HG02840 (cell line): ENCODE results near the gene LATS2.

ENCODE experiments used
- ATAC-seq: cut with Tn5 transposase; IDR thresholded peaks from one replicate; pipeline ENCODE4 v1.9.1; 2021; ENCODE audit warnings: mild to moderate bottlenecking, moderate library complexity, moderate number of reproducible peaks; ENCODE audit not compliant: unreplicated experiment, low FRiP score

LATS2 gene

GRCh38 chr13:21020176-21020575, 41.2 kb downstream of the LATS2 start:
- no peak for ATAC-seq

GRCh38 chr13:21018220-21018619, 43.2 kb downstream of the LATS2 start:
- ATAC-seq, result no peak

DNA sequence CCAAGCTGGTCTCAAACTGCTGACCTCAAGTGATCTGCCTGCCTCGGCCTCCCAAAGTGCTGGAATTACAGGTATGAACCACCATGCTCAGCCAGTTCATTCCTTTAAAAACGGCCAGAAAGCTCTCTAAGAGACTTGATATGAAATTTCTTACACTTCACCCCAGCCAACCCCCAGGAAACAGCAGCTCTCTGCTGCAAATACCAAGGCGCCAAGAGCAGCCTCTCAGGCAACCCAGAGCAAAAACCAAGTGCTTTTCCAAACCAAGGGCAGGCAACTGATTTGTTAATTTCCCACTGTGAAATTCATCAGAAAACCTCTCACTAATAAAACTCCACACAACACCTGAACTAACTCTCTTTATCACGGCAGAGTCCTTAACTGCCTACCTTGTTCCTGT, 44.9 kb downstream of the LATS2 start:
- no peak for ATAC-seq

DNA sequence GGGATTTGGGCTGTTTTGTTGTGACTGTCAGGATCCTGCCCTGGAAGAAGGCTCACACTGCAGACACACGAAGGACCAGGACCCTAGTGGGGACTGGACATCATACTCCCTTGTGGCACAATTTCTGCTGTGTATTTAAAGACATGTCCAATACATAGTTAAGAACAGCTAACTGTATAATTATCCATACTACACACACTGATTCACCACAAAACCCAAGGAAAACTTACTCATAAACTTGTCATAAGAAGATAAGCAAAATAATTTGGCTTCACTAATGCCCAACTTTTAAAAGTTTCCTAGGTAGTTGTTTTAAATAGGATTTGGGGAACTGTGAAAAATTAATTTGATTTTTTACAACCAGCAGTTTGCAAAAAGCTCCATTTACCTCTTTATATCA, 46.1 kb downstream of the LATS2 start:
- ATAC-seq, result no peak

GRCh38 chr13:21014502-21015170, 46.8 kb downstream of the LATS2 start:
- ATAC-seq, result no peak

GRCh38 chr13:21014139-21014501, 47.3 kb downstream of the LATS2 start:
- no peak for ATAC-seq

DNA sequence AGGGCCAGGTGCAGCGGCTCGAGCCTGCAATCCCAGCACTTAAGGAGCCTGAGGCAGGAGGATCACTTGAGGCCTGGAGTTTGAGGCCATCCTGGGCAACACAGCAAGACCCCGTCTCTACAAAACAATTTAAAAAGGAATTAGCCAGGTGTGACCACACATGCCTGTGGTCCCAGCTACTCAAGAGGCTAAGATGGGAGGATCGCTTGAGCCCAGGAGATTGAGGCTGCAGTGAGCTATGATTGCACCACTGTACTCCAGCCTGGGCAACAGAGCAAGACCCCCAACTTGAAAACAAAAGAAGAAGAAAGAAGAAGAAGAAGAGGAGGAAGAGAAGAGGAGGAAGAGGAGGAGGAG, 47.7 kb downstream of the LATS2 start:
- no peak for ATAC-seq

- ATAC-seq, result no peak
Observed at GRCh38 chr13:21012841-21013681, 48.3 kb downstream of the LATS2 start.

DNA sequence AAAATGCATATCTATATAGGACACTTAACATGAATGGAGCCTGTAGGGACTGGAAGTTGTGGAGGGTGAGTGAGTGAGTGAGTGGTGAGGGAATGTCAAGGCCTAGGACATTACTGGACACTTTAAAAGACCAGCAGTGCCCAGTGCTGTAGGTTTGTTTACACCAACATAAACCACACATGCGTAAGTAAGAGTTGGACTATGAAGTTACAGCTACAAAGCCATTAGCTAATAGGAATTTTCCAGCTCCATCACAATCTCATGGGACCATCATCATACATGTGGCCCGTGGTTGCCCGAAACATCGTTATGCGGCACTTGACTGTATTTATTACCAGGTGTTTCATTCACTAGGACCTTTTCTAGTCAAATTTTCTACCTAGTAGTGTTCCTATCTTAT, 49.2 kb downstream of the LATS2 start:
- ATAC-seq, result no peak

DNA sequence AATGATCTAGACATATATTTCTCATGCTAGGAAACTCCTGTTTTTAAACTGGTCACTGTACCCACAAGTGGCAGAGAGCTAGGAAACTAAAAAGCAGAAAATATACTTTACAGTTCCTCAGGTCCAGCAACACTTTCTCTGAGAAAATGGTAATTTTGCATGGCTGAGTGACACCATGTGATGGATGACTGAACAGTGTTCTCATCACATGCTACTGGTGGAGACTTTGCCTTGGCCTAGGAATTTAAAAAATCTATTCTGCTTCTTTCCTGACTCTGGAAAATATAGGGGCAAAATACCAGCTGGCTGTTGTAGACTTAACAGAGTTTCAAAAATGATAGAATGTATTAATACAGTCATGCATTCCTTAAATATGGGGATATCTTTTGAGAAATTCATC, 50.0 kb downstream of the LATS2 start:
- ATAC-seq, result no peak

DNA sequence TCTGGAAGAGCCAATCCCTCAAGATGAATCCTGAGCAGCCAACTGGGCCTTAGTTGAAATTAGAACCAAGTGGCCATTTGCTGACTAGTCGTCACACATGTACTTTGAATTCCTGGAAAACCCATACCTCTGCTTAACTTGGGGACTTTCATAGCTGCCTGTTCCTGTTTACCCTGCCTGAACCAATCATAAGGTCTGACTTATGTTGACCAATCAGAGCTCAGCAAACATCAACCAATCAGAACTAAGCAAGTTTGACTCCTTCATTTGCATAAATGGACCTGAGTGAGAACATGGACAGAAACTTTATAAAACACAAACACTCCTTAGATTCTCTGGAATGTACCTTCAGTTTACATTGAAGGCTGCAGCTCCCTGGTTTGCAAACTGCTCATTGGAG, 50.8 kb downstream of the LATS2 start:
- no peak for ATAC-seq

DNA sequence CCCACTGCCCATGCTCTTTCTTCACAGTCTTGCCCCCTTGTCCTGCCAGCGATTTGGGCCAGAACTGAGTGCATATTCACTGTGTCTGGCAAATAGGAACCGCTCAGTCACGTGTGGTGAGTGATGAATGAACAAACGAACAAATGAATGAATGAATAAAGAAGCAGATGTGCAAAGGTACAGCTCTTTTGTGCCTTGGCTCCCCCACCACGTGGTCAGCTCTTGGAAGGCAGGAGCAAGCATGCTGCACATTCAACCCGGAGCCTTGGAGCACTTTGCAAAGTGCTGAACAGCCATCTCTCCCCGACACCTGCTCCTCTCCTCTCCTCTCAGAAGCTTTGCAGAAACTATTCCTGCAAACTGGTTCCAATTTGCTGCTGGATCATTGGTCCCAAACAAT, 52.4 kb downstream of the LATS2 start:
- no peak for ATAC-seq

- no peak for ATAC-seq
Observed at GRCh38 chr13:21008026-21008425, 53.4 kb downstream of the LATS2 start.

DNA sequence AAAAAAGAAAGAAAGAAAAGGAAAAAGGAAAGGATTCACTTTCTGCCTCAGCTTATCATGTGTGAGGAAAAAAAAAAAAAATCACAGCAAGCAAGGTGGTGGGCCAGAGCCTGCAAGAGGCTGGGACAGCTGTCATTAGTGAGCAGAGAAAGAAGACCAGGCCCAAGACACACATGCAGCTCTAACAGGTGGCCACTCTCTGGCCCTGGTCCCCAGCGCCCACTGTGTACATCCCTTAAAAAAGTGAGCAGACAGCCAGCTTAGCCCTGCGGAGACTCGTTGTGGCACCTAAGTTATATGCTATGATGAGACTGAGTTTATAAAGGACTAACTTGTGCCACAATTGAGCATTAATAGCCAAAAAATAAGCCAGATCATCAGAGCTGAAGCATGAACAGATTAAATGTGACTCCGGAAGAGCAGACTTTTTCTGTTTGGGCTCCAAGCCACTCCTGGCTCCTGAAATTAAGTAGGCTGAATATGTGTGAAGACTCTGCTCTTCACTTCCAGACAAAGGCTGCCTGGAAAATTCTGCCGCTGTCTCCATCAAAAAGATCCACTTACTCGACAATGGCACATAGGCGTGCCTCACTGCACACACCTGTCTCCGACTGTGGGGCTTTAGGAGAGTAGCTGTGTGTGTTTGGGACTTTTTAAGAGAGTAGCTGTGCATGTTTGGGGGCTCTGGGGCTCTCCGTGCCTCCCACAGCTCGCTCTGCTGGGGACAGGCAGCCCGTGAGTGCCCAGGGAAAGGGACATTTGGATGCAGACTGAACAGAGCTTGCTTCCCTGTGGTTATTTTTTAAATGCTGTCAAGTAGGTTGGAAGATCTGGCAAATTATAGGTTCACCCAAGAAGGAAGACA, 55.0 kb downstream of the LATS2 start:
- ATAC-seq, result no peak

DNA sequence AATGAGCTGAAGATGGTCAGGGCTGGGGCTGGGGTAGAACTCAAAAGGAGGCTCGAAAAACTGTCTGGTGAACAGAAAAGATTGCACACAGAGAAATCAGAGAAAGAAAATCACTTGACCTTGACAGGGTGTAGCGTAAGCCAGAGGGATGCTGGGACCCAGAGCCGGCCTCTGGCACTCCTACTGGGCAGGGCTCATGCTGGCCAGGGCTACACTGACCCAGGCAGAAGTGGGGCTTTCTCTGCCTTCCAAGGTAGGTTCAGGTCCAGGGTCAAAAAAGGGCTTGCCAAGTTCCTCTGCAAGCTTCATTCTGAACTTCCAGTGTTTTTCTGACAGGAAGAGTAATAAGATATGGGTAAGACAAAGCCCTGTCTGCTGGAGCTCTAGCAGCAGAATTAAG, 56.2 kb downstream of the LATS2 start:
- ATAC-seq, result no peak

DNA sequence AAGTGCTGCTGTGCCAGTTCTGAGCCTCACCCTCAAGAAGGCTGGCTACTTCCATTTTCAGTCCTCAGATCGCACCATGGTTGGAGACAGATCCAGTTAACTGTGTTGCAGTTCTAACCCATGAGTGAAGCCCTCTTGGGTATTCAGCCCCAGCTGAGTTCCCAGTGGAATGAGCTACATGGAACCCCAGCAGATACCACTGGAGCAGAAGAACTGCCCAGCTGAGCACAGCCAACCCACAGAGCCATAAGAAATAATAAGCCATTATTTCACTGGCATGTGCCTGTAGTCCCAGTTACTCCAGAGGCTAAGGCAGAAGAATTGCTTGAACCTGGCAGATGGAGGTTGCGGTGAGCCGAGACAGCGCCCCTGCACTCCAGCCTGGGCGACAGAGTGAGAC, 59.9 kb downstream of the LATS2 start:
- no peak for ATAC-seq

GRCh38 chr13:21000647-21001046, 60.7 kb downstream of the LATS2 start:
- no peak for ATAC-seq

DNA sequence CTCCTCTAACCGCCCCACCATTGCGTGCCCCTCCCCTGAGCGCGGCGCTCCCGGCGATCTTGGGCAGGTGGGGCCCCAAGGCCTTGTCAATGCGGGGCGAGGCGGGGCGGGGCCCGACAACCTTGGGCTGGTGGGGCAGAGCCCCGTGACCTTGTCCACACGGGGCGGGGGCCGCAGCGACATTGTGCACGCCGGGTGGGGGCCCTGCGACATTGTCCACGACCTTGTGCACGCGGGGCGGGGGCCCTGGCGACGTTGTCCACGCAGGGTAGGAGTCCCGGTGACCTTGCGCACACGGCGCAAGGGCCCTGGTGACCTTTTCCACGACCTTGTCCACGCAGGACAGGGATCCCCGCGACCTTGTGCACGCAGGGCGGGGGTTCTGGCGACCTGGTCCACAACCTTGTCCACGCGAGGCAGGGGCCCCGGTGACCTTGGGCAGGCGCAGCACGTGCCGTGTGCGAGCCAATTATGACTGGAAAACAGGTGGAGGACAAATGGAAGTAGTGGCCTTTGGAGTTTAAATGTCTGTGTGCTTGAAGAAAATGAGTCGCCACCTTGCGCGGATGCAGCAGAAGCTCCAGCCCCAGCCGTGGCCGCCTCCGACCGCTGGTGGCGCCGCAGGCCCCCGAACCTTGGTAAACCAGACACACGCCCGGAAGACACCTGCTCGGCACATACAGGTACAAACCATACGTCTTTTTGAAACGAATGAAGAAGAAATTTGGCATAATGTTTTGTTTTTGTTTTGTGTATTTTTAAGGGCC, 62.6 kb downstream of the LATS2 start:
- ATAC-seq, result no peak

DNA sequence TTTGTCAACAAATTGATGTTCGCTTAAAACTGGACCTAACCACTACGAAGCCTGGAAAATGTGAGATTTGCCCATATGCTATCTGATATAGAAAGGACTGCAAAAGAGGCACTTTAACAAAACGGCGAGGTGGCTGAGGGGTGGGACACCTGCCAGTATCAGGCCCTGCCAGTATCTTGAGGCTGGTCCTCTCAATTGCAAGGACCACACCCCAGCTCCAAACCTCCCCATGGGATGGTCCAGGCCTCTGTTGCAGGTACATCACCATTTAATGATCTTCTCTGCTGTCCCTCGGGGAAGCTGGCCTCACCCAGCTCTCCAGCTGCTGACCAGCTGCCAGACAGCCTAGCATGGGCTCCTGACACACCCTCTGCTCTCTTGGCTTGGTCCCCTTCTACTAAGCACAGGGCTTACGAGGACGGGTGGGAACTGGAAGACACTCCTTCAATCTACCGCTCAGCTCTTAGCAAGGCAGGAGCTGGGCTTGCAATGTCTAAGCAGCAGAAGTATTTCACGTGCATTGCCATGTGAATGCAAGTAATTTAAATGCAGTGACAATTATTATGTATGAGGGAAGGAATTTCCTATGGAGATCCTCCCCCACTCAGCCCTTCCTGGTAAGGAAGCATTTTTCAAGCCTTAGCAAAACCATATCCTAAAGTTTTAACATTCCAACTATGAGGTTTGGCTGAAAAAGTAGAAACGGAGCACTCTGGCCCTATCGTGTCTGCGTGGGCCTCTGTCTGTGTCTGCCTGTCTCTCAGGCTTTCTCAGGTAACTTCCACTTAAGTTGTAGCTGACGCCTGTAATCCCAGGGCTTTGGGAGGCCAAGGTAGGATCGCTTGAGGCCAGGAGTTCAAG, 63.9 kb downstream of the LATS2 start:
- ATAC-seq, result no peak
